Neural cell (in vitro differentiated cells): Measurements from ENCODE around the gene GLI2. TPM values are rescaled to one million over a fixed set of nuclear protein-coding genes. Genes with fewer than 3 reads are reported as not detected.

Experiments
- H2AFZ ChIP-seq: fragments of 200-600, 300-800 bp; sonication (generic), shearing (Covaris generic); 2 replicates; pipeline ENCODE4 v1.6.0; 2014; ENCODE audit warnings: low read depth, mild to moderate bottlenecking, antibody characterized with exemption, low read length, moderate library complexity
- H3F3A ChIP-seq: fragments of 200-600 bp; shearing (Covaris generic); 2 replicates; pipeline ENCODE4 v1.6.1; 2016; ENCODE audit warnings: mild to moderate bottlenecking, moderate library complexity, mixed read lengths, antibody characterized with exemption, low read length; ENCODE audit not compliant: insufficient read depth, poor library complexity, severe bottlenecking
- H3K27ac ChIP-seq: fragments of 200-600, 300-800 bp; sonication (generic), shearing (Covaris generic); 2 replicates; pipeline ENCODE4 v1.5.1; 2014; ENCODE audit warnings: mild to moderate bottlenecking, low read length, moderate library complexity
- H3K27me3 ChIP-seq: fragments of 300-800, 200-600 bp; sonication (generic), shearing (Covaris generic); 2 replicates; pipeline ENCODE4 v1.6.0; 2014; ENCODE audit warnings: mild to moderate bottlenecking, low read depth, low read length, moderate library complexity; ENCODE audit not compliant: insufficient read depth
- H3K36me3 ChIP-seq: fragments of 300-800, 200-600 bp; sonication (generic), shearing (Covaris generic); 2 replicates; pipeline ENCODE4 v1.5.1; 2014; ENCODE audit warnings: mild to moderate bottlenecking, antibody characterized with exemption, low read length, moderate library complexity; ENCODE audit not compliant: insufficient read depth
- H3K4me2 ChIP-seq: fragments of 300-800, 200-600 bp; sonication (generic), shearing (Covaris generic); 2 replicates; pipeline ENCODE4 v1.6.0; 2014; ENCODE audit warnings: mild to moderate bottlenecking, low read length
- H3K4me3 ChIP-seq: fragments of 300-800, 200-600 bp; sonication (generic), shearing (Covaris generic); 2 replicates; pipeline ENCODE4 v1.5.1; 2014; ENCODE audit warnings: mild to moderate bottlenecking, low read length, moderate library complexity
- H3K79me2 ChIP-seq: fragments of 200-600 bp; shearing (Covaris generic); replicated peaks from 2 replicates; pipeline ENCODE4 v1.6.0; 2014; ENCODE audit warnings: mild to moderate bottlenecking, low read length, moderate library complexity; ENCODE audit not compliant: insufficient read depth
- H3K9ac ChIP-seq: fragments of 300-800, 200-600 bp; sonication (generic), shearing (Covaris generic); 2 replicates; pipeline ENCODE4 v1.6.1; 2016; ENCODE audit warnings: mild to moderate bottlenecking, low read length, mixed read lengths
- H3K9me2 ChIP-seq: fragments of 200-600 bp; shearing (Covaris generic); 2 replicates; pipeline ENCODE4 v1.6.1; 2016; ENCODE audit warnings: mild to moderate bottlenecking, low read length, mixed read lengths; ENCODE audit not compliant: insufficient read depth
- H3K9me3 ChIP-seq: fragments of 200-600, 300-800 bp; sonication (generic), shearing (Covaris generic); 2 replicates; pipeline ENCODE4 v1.6.1; 2016; ENCODE audit warnings: mild to moderate bottlenecking, mixed run types, low read length, moderate library complexity, mixed read lengths
- H4K20me1 ChIP-seq: fragments of 200-600 bp; shearing (Covaris generic); 2 replicates; pipeline ENCODE4 v1.6.1; 2016; ENCODE audit warnings: mild to moderate bottlenecking, mixed run types; ENCODE audit not compliant: insufficient read depth
- EP300 ChIP-seq: fragments of 450-650 bp; conservative IDR thresholded peaks from 2 replicates; pipeline ENCODE4 v1.6.1; 2014; ENCODE audit warnings: antibody characterized with exemption, mild to moderate bottlenecking, moderate library complexity; ENCODE audit not compliant: poor library complexity, severe bottlenecking
- EZH2 ChIP-seq: fragments of 200-600, 300-800 bp; shearing (Covaris generic), sonication (generic); IDR thresholded peaks from 2 replicates; pipeline ENCODE4 v1.6.1; 2014; ENCODE audit warnings: antibody characterized with exemption, low read length, borderline replicate concordance, mild to moderate bottlenecking; ENCODE audit not compliant: insufficient read depth, poor library complexity, severe bottlenecking
- MXI1 ChIP-seq: fragments of 450-650 bp; conservative IDR thresholded peaks from 2 replicates; pipeline ENCODE4 v1.6.1; 2014; ENCODE audit warnings: antibody characterized with exemption, mild to moderate bottlenecking; ENCODE audit not compliant: poor library complexity, severe bottlenecking
- POLR2AphosphoS5 ChIP-seq: IDR thresholded peaks from 2 replicates; pipeline ENCODE4 v1.6.1; 2012
- RAD21 ChIP-seq: fragments of 450-650 bp; conservative IDR thresholded peaks from 2 replicates; pipeline ENCODE4 v1.6.1; 2014; ENCODE audit warnings: antibody characterized with exemption, mild to moderate bottlenecking, moderate library complexity
- SMC3 ChIP-seq: fragments of 450-650 bp; conservative IDR thresholded peaks from 2 replicates; pipeline ENCODE4 v1.6.1; 2014; ENCODE audit warnings: antibody characterized with exemption, mild to moderate bottlenecking, moderate library complexity; ENCODE audit not compliant: poor library complexity
- TAF1 ChIP-seq: IDR thresholded peaks from 2 replicates; pipeline ENCODE4 v1.6.1; 2012; ENCODE audit warnings: low read depth
- polyA minus RNA-seq: library from RNA; depleted of rRNA, polyadenylated mRNA; stranded (reverse); fragments of >200 nt; gene quantifications from 2 replicates; pipeline ENCODE4 v1.2.3, GENCODE V29; 2014
- polyA plus RNA-seq: library from polyadenylated mRNA; depleted of rRNA; stranded (reverse); fragments of >200 nt; gene quantifications from 2 replicates; pipeline ENCODE4 v1.2.3, GENCODE V29; 2014
- TF ChIP-seq, protein P1 (sequence below): IDR thresholded peaks from 2 replicates; pipeline ENCODE4 v1.6.1; 2012; ENCODE audit warnings: borderline replicate concordance
- TF ChIP-seq, protein P2 (sequence below): fragments of 450-650 bp; IDR thresholded peaks from 2 replicates; pipeline ENCODE4 v1.5.1; 2014; ENCODE audit warnings: antibody characterized with exemption, mild to moderate bottlenecking, moderate library complexity; ENCODE audit not compliant: poor library complexity, severe bottlenecking

GLI2 gene
- 0.14 and 0.48 TPM in 2 replicates for polyA plus RNA-seq
- polyA minus RNA-seq, result under 0.01 and 0.46 TPM in 2 replicates

DNA sequence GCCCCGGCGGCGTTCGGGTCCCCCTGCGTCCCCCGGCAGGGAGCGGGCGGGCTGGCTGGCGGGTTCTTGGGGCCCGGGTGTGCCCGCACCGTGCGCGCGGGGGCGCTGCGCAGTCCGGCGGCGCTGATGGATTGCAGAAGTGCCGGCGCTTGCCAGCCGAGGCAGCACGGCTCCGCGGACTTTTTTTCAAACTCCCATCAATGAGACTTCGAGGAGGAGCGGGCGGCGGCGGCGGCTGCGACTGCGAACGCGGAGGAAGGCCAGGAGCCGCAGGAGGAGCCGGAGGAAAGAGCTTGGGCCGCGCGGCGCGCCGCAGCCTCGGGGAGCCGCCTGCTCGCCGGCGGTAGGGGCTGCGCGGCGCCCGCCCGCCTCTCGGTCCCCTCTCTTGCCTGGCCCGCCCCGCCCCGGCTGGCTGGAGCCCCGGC is at the start of gene GLI2:
GLI2 (plus strand) TSS at position 123 of the 425 bp plus-strand sequence. CDS start 61,453 bp downstream, outside the sequence.
- Histone ChIP-seq H3K27me3 (peaks cover 56% of the 10 kb centered on the region), H2AFZ (no peak within 1 kb of the TSS), H3K36me3 (no peaks in the 10 kb centered on the region), H3K9ac (peak within 1 kb of the TSS; percentile 29), H3K4me3 (peak within 1 kb of the TSS; percentile 77), H3K79me2 (peaks cover 32% of the 10 kb centered on the region), H3K9me3 (no peaks in the 10 kb centered on the region), H3K9me2 (no peaks in the 10 kb centered on the region), H3F3A (peaks cover 9% of the 10 kb centered on the region), H3K27ac (no peak within 1 kb of the TSS), H4K20me1 (no peaks in the 10 kb centered on the region), H3K4me2 (peak within 1 kb of the TSS; percentile 92)
- TF ChIP-seq EP300, result peak; percentile 20
- TF ChIP-seq TAF1, result no peak
- TF ChIP-seq POLR2AphosphoS5, result no peak
- TF ChIP-seq RAD21, result peak; percentile 78
- peak; percentile 76 for TF ChIP-seq MXI1
- TF ChIP-seq, protein P1, sequence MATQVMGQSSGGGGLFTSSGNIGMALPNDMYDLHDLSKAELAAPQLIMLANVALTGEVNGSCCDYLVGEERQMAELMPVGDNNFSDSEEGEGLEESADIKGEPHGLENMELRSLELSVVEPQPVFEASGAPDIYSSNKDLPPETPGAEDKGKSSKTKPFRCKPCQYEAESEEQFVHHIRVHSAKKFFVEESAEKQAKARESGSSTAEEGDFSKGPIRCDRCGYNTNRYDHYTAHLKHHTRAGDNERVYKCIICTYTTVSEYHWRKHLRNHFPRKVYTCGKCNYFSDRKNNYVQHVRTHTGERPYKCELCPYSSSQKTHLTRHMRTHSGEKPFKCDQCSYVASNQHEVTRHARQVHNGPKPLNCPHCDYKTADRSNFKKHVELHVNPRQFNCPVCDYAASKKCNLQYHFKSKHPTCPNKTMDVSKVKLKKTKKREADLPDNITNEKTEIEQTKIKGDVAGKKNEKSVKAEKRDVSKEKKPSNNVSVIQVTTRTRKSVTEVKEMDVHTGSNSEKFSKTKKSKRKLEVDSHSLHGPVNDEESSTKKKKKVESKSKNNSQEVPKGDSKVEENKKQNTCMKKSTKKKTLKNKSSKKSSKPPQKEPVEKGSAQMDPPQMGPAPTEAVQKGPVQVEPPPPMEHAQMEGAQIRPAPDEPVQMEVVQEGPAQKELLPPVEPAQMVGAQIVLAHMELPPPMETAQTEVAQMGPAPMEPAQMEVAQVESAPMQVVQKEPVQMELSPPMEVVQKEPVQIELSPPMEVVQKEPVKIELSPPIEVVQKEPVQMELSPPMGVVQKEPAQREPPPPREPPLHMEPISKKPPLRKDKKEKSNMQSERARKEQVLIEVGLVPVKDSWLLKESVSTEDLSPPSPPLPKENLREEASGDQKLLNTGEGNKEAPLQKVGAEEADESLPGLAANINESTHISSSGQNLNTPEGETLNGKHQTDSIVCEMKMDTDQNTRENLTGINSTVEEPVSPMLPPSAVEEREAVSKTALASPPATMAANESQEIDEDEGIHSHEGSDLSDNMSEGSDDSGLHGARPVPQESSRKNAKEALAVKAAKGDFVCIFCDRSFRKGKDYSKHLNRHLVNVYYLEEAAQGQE, result no peak
- TF ChIP-seq EZH2, result no peak
- peak; percentile 82 for TF ChIP-seq SMC3
- TF ChIP-seq, protein P2, sequence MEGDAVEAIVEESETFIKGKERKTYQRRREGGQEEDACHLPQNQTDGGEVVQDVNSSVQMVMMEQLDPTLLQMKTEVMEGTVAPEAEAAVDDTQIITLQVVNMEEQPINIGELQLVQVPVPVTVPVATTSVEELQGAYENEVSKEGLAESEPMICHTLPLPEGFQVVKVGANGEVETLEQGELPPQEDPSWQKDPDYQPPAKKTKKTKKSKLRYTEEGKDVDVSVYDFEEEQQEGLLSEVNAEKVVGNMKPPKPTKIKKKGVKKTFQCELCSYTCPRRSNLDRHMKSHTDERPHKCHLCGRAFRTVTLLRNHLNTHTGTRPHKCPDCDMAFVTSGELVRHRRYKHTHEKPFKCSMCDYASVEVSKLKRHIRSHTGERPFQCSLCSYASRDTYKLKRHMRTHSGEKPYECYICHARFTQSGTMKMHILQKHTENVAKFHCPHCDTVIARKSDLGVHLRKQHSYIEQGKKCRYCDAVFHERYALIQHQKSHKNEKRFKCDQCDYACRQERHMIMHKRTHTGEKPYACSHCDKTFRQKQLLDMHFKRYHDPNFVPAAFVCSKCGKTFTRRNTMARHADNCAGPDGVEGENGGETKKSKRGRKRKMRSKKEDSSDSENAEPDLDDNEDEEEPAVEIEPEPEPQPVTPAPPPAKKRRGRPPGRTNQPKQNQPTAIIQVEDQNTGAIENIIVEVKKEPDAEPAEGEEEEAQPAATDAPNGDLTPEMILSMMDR, result peak; percentile 87

DNA sequence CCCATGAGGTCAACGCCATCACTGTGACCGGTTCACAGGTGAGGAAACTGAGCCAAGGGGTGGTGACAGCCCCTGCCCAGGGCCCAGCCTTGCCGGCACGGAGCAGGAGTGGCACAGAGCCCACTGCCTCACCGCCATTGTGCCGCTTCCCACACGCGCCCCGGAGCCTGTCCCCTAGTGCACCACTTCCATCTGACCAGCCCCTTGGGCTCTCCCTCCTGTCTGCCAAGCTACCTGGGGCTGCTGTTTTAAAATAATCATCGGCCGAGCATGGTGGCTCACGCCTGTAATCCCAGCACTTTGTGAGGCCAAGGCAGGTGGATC is 49.7 kb upstream of the GLI2 start:
- no peaks in the 10 kb centered on the region for H3F3A ChIP-seq
- H3K27ac ChIP-seq, result no peak overlapping the region
- H3K79me2 ChIP-seq, result no peaks in the 10 kb centered on the region
- H3K9ac ChIP-seq, result no peak overlapping the region
- H3K4me3 ChIP-seq, result no peak overlapping the region
- H4K20me1 ChIP-seq, result no peaks in the 10 kb centered on the region
- TF ChIP-seq MXI1, result no peak
- TF ChIP-seq EZH2, result no peak
- H3K9me2 ChIP-seq, result no peaks in the 10 kb centered on the region
- no peaks in the 10 kb centered on the region for H3K36me3 ChIP-seq
- H2AFZ ChIP-seq, result no peak overlapping the region
- H3K4me2 ChIP-seq, result no peak overlapping the region
- no peaks in the 10 kb centered on the region for H3K9me3 ChIP-seq
- no peaks in the 10 kb centered on the region for H3K27me3 ChIP-seq
